WI38 (cell line): ENCODE results near the gene METTL5.

Experiments used
- H3K4me3 ChIP-seq: 2 replicates; pipeline ENCODE4 v1.5.1; 2011; ENCODE audit warnings: low read depth, mild to moderate bottlenecking, control low read depth, low read length
- TF ChIP-seq, protein P1 (sequence below): IDR thresholded peaks from 2 replicates; pipeline ENCODE4 v1.5.1; 2012; ENCODE audit warnings: low read depth, mild to moderate bottlenecking, control low read depth, low read length

METTL5 gene

GRCh38 chr2:169761970-169762292, 62.8 kb downstream of the METTL5 start:
- H3K4me3 ChIP-seq = no peak overlapping the region
- TF ChIP-seq, protein P1, sequence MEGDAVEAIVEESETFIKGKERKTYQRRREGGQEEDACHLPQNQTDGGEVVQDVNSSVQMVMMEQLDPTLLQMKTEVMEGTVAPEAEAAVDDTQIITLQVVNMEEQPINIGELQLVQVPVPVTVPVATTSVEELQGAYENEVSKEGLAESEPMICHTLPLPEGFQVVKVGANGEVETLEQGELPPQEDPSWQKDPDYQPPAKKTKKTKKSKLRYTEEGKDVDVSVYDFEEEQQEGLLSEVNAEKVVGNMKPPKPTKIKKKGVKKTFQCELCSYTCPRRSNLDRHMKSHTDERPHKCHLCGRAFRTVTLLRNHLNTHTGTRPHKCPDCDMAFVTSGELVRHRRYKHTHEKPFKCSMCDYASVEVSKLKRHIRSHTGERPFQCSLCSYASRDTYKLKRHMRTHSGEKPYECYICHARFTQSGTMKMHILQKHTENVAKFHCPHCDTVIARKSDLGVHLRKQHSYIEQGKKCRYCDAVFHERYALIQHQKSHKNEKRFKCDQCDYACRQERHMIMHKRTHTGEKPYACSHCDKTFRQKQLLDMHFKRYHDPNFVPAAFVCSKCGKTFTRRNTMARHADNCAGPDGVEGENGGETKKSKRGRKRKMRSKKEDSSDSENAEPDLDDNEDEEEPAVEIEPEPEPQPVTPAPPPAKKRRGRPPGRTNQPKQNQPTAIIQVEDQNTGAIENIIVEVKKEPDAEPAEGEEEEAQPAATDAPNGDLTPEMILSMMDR = no peak
